HCT116 (cell line): ENCODE results near the gene VEPH1. TPM values are rescaled to one million over a fixed set of nuclear protein-coding genes. Genes with fewer than 3 reads are reported as not detected.

Experiments used
- ATAC-seq: fragments of 200-7000 bp; cut with Tn5 transposase; 2 replicates; pipeline ENCODE4 v1.9.1; 2020; ENCODE audit warnings: mild to moderate bottlenecking, moderate library complexity
- BruUV-seq: library from RNA; stranded (reverse); fragments of 400-500 nt; replicated peaks from 2 replicates; lab custom pipeline; 2021; lab: Mats Ljungman, UMichigan
- CTCF ChIA-PET: fragments of 300-600 bp; sonication (Branson Sonifier 250); formaldehyde crosslinking; loops from one replicate; lab custom pipeline; 2021; ENCODE audit warnings: antibody characterized with exemption; lab: Charles Lee
- POLR2A ChIA-PET: fragments of 300-600, 350-600 bp; sonication (Branson Sonifier 250); formaldehyde crosslinking; loops from one replicate; lab custom pipeline; 2021; ENCODE audit warnings: antibody characterized with exemption; lab: Charles Lee
- RAD21 ChIA-PET, 2 experiments: fragments of 300-600 bp; sonication (Branson Sonifier 250); formaldehyde crosslinking; loops; one replicate each; lab custom pipeline; 2023; ENCODE audit warnings: low total read pairs in 2 of 2; ENCODE audit not compliant: uncharacterized antibody in 2 of 2, unreplicated experiment in 2 of 2, low non-redundant PET in 1 of 2; lab: Charles Lee
- DNase-seq: peaks from one replicate; pipeline ENCODE4 v3.0.0-alpha.2; 2010; ENCODE audit warnings: low read depth, low spot score
- H2AFZ ChIP-seq: fragments of 200-600 bp; shearing (Covaris generic), sonication (generic); 2 replicates; pipeline ENCODE4 v1.6.1; 2017; ENCODE audit warnings: low read depth, mixed run types, mixed read lengths, antibody characterized with exemption, low read length; ENCODE audit not compliant: poor library complexity, severe bottlenecking
- H3K27ac ChIP-seq: 2 replicates; pipeline ENCODE4 v1.5.1; 2012; ENCODE audit warnings: low read depth, low read length
- H3K27me3 ChIP-seq: fragments of 200-600 bp; sonication (generic); 2 replicates; pipeline ENCODE4 v1.6.1; 2016; ENCODE audit warnings: mixed run types, low read length, mixed read lengths; ENCODE audit not compliant: insufficient read depth
- H3K36me3 ChIP-seq, 2 experiments: fragments of 200-500 bp in 1 of 2; fragments of 200-600 bp in 1 of 2; sonication (Bioruptor generic) in 1 of 2; sonication (generic) in 1 of 2; 2 replicates each; pipeline versions ENCODE4 v1.5.1 to v1.6.1; 2014 to 2016; ENCODE audit warnings: low read length in 2 of 2, inconsistent platforms in 1 of 2, mixed read lengths in 1 of 2, mixed run types in 1 of 2; ENCODE audit not compliant: insufficient read depth in 2 of 2, control insufficient read depth in 1 of 2
- H3K4me1 ChIP-seq, 2 experiments: fragments of 200-600 bp in 1 of 2; sonication (generic) in 1 of 2; 2 replicates each; pipeline versions ENCODE4 v1.5.1 to v1.6.1; 2012 to 2017; ENCODE audit warnings: low read length in 2 of 2, inconsistent platforms in 1 of 2, mild to moderate bottlenecking in 1 of 2, mixed read lengths in 1 of 2, mixed run types in 1 of 2, moderate library complexity in 1 of 2; ENCODE audit not compliant: insufficient read depth in 2 of 2, control insufficient read depth in 1 of 2
- H3K4me2 ChIP-seq: fragments of 200-600 bp; sonication (generic); 2 replicates; pipeline ENCODE4 v1.6.1; 2017; ENCODE audit warnings: mixed run types, low read length, mixed read lengths
- H3K4me3 ChIP-seq, 2 experiments: fragments of 200-600 bp in 1 of 2; sonication (generic) in 1 of 2; replicated peaks in 1 of 2; 2 replicates each; pipeline ENCODE4 v1.5.1; 2011 to 2016; ENCODE audit warnings: low read length in 2 of 2, control low read depth in 1 of 2, low read depth in 1 of 2, mild to moderate bottlenecking in 1 of 2, mixed read lengths in 1 of 2, mixed run types in 1 of 2
- H3K79me2 ChIP-seq: fragments of 200-600 bp; sonication (generic); 2 replicates; pipeline ENCODE4 v1.6.1; 2017; ENCODE audit warnings: mild to moderate bottlenecking, mixed run types, low read length, moderate library complexity, mixed read lengths; ENCODE audit not compliant: insufficient read depth
- H3K9ac ChIP-seq: fragments of 200-600 bp; sonication (generic); 2 replicates; pipeline ENCODE4 v1.6.1; 2016; ENCODE audit warnings: low read length, mixed read lengths
- H3K9me2 ChIP-seq: fragments of 200-600 bp; sonication (generic), shearing (Covaris generic); 2 replicates; pipeline ENCODE4 v1.6.1; 2017; ENCODE audit warnings: mixed run types, mild to moderate bottlenecking, moderate library complexity; ENCODE audit not compliant: insufficient read depth
- H3K9me3 ChIP-seq, 2 experiments: fragments of 200-500 bp in 1 of 2; fragments of 200-600 bp in 1 of 2; sonication (Bioruptor generic) in 1 of 2; sonication (generic) in 1 of 2; 2 replicates each; pipeline ENCODE4 v1.6.1; 2014 to 2017; ENCODE audit warnings: low read length in 2 of 2, mixed read lengths in 2 of 2, inconsistent platforms in 1 of 2, low read depth in 1 of 2, mild to moderate bottlenecking in 1 of 2, mixed run types in 1 of 2, moderate library complexity in 1 of 2; ENCODE audit not compliant: control insufficient read depth in 1 of 2, insufficient read depth in 1 of 2
- H4K20me1 ChIP-seq: fragments of 200-600 bp; sonication (generic), shearing (Covaris generic); 2 replicates; pipeline ENCODE4 v1.6.1; 2017; ENCODE audit warnings: mixed run types, mild to moderate bottlenecking, moderate library complexity; ENCODE audit not compliant: insufficient read depth
- ATF3 ChIP-seq: IDR thresholded peaks from 2 replicates; pipeline ENCODE4 v1.6.1; 2012
- CEBPB ChIP-seq: IDR thresholded peaks from 2 replicates; pipeline ENCODE4 v1.6.1; 2012; ENCODE audit warnings: low read depth
- EGR1 ChIP-seq: IDR thresholded peaks from 2 replicates; pipeline ENCODE4 v1.6.1; 2012; ENCODE audit warnings: low read depth
- ELF1 ChIP-seq: IDR thresholded peaks from 2 replicates; pipeline ENCODE4 v1.6.1; 2012; ENCODE audit warnings: low read depth, borderline replicate concordance
- MAX ChIP-seq: IDR thresholded peaks from 2 replicates; pipeline ENCODE4 v1.6.1; 2012
- REST ChIP-seq: IDR thresholded peaks from 2 replicates; pipeline ENCODE4 v1.6.1; 2012; ENCODE audit warnings: low read depth
- SIN3A ChIP-seq: IDR thresholded peaks from 2 replicates; pipeline ENCODE4 v1.6.1; 2012; ENCODE audit warnings: low read depth
- SP1 ChIP-seq: IDR thresholded peaks from 2 replicates; pipeline ENCODE4 v1.6.1; 2012; ENCODE audit warnings: low read depth
- YY1 ChIP-seq: IDR thresholded peaks from 2 replicates; pipeline ENCODE4 v1.6.1; 2011; ENCODE audit warnings: low read length, low read depth, moderate library complexity, mild to moderate bottlenecking; ENCODE audit not compliant: insufficient replicate concordance; ENCODE audit errors: extremely low read depth
- ZBTB33 ChIP-seq: IDR thresholded peaks from 2 replicates; pipeline ENCODE4 v1.6.1; 2011; ENCODE audit warnings: mild to moderate bottlenecking, low read length, moderate library complexity; ENCODE audit not compliant: insufficient replicate concordance; ENCODE audit errors: extremely low read depth
- ZFX ChIP-seq: fragments of 450-650 bp; IDR thresholded peaks from 2 replicates; pipeline ENCODE4 v1.6.1; 2017
- ZNF274 ChIP-seq: fragments of 200-500 bp; sonication (Bioruptor generic); IDR thresholded peaks from 2 replicates; pipeline ENCODE4 v1.6.1; 2014; ENCODE audit warnings: mild to moderate bottlenecking, low read depth, low read length, inconsistent platforms
- intact Hi-C: fragments of 100-400 bp; cut with micrococcal nuclease; formaldehyde crosslinking; loops from 2 replicates; pipeline ENCODE4 v1.10.0; 2022
- total RNA-seq: library from RNA; stranded (reverse); gene quantifications from one replicate; pipeline ENCODE4 v1.2.1, GENCODE V29; 2021; ENCODE audit not compliant: unreplicated experiment

The VEPH1 gene
- total RNA-seq, 1 experiment from 2014 or later: 4.9 TPM

- TF ChIP-seq ATF3 (no peak), YY1 (no peak), EGR1 (no peak)
- Histone ChIP-seq H3K27ac (no peak overlapping the region), H3K79me2 (no peaks in the 10 kb centered on the region), H4K20me1 (no peaks in the 10 kb centered on the region), H3K27me3 (no peaks in the 10 kb centered on the region), H3K4me3 (no peak overlapping the region), H2AFZ (no peak overlapping the region), H3K9me3 (no peaks in the 10 kb centered on the region), H3K4me2 (no peak overlapping the region), H3K36me3 (no peaks in the 10 kb centered on the region), H3K9me2 (no peaks in the 10 kb centered on the region), H3K9ac (no peak overlapping the region), H3K4me1 (no peaks in the 10 kb centered on the region)
- ChIA-PET CTCF (no interaction called here), POLR2A (no interaction called here), RAD21 (no interaction called here)
- DNase-seq: no peak
- BruUV-seq: no TSS peak
- no peak for ATAC-seq
- intact Hi-C loops: no loop called here
These were observed 93.7 kb downstream of the VEPH1 start for GRCh38 chr3:157409516-157409915.

- no TSS peak for BruUV-seq
- RAD21 ChIA-PET: no interaction called here
- H3K27me3 ChIP-seq: no peaks in the 10 kb centered on the region
- CTCF ChIA-PET: no interaction called here
- no peaks in the 10 kb centered on the region for H3K36me3 ChIP-seq
- no peak overlapping the region for H3K4me2 ChIP-seq
- intact Hi-C loops: no loop called here
- no peaks in the 10 kb centered on the region for H3K4me1 ChIP-seq
- H3K27ac ChIP-seq: no peak overlapping the region
- no peaks in the 10 kb centered on the region for H3K79me2 ChIP-seq
- POLR2A ChIA-PET: no interaction called here
- no peak overlapping the region for H3K4me3 ChIP-seq
- TF ChIP-seq ZBTB33: no peak
- TF ChIP-seq CEBPB: no peak
- TF ChIP-seq ZNF274: no peak
- no peak for TF ChIP-seq SP1
- no peak for TF ChIP-seq MAX
- TF ChIP-seq REST: no peak
- no peak for TF ChIP-seq ELF1
- no peak for TF ChIP-seq EGR1
- no peak for TF ChIP-seq YY1
- TF ChIP-seq ZFX: no peak
- TF ChIP-seq SIN3A: no peak
- no peak for TF ChIP-seq ATF3
- DNase-seq (no peak), ATAC-seq (no peak)
- no peaks in the 10 kb centered on the region for H3K9me2 ChIP-seq
- H3K9me3 ChIP-seq: no peaks in the 10 kb centered on the region
- no peak overlapping the region for H3K9ac ChIP-seq
- H4K20me1 ChIP-seq: no peaks in the 10 kb centered on the region
- no peak overlapping the region for H2AFZ ChIP-seq
These were observed 94.6 kb downstream of the VEPH1 start for GRCh38 chr3:157408499-157409149.
